PFSK-1 (cell line): ENCODE results near the gene BABAM2.

Source experiments
- FOXP2 ChIP-seq: optimal IDR thresholded peaks from 2 replicates; pipeline ENCODE3; 2011; ENCODE audit warnings: borderline replicate concordance, control low read depth, inconsistent platforms; ENCODE audit not compliant: insufficient read depth; ENCODE audit errors: extremely low read length, extremely low read depth
- POLR2AphosphoS5 ChIP-seq: IDR thresholded peaks from 2 replicates; pipeline ENCODE4 v1.6.1; 2012; ENCODE audit warnings: low read depth, mild to moderate bottlenecking, control low read depth, low read length, moderate library complexity
- REST ChIP-seq, 2 experiments: IDR thresholded peaks; 2 replicates each; pipeline versions ENCODE4 v1.6.1 to v1.8.0; 2011 to 2012; ENCODE audit warnings: low read depth in 2 of 2, low read length in 2 of 2, control low read depth in 1 of 2, inconsistent platforms in 1 of 2, mild to moderate bottlenecking in 1 of 2, moderate library complexity in 1 of 2; ENCODE audit not compliant: insufficient read depth in 1 of 2
- SIN3A ChIP-seq: IDR thresholded peaks from 2 replicates; pipeline ENCODE4 v1.6.1; 2012; ENCODE audit warnings: mild to moderate bottlenecking, low read length, moderate library complexity, borderline replicate concordance; ENCODE audit not compliant: insufficient read depth
- TAF1 ChIP-seq: IDR thresholded peaks from 2 replicates; pipeline ENCODE4 v1.6.1; 2012; ENCODE audit warnings: low read length, control low read depth, borderline replicate concordance; ENCODE audit not compliant: insufficient read depth

Gene BABAM2

GRCh38 chr2:27912512-27912911 lies 22.0 kb downstream of the BABAM2 start:
- TF ChIP-seq FOXP2 (no peak), POLR2AphosphoS5 (no peak), TAF1 (no peak), REST (IDR thresholded peaks at IDR 0.05; ENCODE audit: insufficient read depth in 1 of 2, low read depth in 2 of 2, low read length in 2 of 2) (no peak), SIN3A (no peak)

- no peak for TF ChIP-seq TAF1
- no peak for TF ChIP-seq FOXP2
- no peak for TF ChIP-seq SIN3A
- no peak for TF ChIP-seq POLR2AphosphoS5
- no peak for TF ChIP-seq REST (IDR thresholded peaks at IDR 0.05; ENCODE audit: insufficient read depth in 1 of 2, low read depth in 2 of 2, low read length in 2 of 2)
Measured at GRCh38 chr2:27914041-27914804, 23.7 kb downstream of the BABAM2 start.

GRCh38 chr2:27914805-27915175 lies 24.3 kb downstream of the BABAM2 start:
- no peak for TF ChIP-seq REST (IDR thresholded peaks at IDR 0.05; ENCODE audit: insufficient read depth in 1 of 2, low read depth in 2 of 2, low read length in 2 of 2)
- TF ChIP-seq TAF1, result no peak
- TF ChIP-seq POLR2AphosphoS5, result no peak
- no peak for TF ChIP-seq FOXP2
- TF ChIP-seq SIN3A, result no peak

GRCh38 chr2:27915191-27915590 lies 24.7 kb downstream of the BABAM2 start:
- TF ChIP-seq TAF1 (no peak), REST (IDR thresholded peaks at IDR 0.05; ENCODE audit: insufficient read depth in 1 of 2, low read depth in 2 of 2, low read length in 2 of 2) (no peak), FOXP2 (no peak), POLR2AphosphoS5 (no peak), SIN3A (no peak)
